ENCODE results near the gene CD74.
A peak's percentile ranks its signal among the peaks of the same experiment; 100 is the strongest.

CD74 gene

DNA sequence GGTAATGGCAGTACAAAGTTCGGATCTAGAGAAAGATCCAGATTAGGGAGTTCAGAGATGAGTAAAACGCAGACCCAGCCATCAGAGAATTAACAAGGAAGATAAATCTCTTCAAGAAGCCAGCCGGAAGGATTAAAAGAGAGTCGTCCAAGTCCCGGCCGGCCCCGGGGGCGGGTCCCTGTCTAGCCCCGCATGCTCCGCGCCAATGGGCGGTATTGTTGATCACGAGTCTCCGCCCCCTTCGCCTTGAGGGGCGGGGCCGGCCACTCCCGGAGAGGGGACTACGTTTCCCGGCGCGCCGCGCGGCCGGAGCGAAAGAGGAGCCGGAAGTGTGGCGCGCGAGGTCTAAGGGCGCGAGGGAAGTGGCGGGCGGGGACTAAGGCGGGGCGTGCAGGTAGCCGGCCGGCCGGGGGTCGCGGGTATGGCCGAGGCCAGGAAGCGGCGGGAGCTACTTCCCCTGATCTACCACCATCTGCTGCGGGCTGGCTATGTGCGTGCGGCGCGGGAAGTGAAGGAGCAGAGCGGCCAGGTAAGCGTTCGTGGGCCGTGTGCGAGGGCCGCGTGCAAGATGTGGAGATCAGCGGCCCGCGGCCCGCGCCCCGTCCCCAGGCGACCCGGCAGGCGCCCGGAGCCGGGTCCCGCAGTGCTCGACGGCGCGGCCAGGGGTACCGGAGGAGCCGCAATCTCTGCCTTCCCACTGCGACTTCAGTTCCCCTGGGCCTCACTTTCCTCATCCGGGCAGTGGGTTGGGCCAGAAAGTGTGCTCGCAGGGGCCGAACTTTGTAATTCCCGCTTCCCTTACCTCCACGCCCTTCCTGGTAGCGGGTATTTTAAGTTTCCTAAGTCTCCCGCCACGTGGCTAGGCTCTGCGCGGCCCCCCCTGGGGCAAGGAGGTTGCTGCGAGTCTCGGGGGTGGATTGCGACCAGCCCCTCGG lies 55.1 kb downstream of the CD74 start, which contains the start of gene TCOF1:
TCOF1 (plus strand) TSS at position 372 of the 935 bp plus-strand sequence; CDS start at position 422, 50 bp downstream.
- peak; percentile 96 for DNase-seq

DNA sequence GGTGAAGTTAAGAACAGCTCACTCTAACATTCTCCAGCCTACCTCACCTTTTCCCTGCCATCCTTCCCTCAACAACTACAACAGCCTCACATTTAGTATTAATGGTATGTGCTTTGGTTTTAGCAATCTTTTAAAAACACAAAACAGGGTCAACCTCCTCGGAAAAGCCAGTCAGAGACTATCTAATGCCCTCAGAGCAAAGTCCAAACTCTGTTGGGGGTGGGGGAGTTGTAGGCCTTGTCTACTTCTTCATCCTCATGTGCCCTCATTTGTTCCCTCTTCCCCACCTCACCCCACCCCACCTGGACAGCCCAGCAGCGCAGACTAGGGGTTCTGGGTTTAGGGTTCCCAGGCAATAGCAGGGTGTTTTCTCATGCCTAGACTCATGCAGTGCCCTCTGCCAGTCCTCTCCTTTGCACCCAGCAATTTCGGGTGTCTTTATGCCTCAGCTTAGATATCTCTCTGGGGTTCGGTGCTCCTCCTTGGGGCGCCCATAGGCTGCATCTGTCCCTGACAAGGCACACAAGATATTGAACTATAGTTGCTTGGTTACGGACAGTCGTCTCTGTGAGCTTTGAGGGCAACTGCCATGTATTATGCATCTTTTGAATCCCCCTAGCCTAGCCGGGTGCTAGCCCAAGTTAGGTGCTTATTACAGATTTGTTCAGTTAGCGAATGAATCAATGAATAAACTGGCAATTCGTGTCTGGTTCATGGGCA lies 56.0 kb downstream of the CD74 start:
- no peak for DNase-seq

DNA sequence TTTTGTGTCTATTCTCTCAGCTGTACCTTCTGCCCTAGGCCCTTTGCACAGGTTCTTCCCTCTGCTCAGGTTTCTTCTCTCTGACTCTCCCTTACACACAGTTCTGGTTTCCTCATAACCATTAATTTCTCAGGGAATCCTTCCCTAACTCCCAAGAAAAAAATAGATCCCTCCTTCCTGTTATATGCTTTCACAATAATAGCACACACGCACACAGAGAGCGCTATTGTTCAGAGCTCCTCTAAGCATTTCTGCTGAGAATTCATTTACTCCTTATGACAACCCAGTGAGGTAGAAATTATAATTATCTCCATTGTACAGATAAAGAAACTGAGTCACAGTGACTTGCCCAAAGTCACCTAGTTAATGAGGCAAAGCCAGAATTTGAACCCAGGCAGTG lies 56.9 kb downstream of the CD74 start:
- no peak for DNase-seq

DNA sequence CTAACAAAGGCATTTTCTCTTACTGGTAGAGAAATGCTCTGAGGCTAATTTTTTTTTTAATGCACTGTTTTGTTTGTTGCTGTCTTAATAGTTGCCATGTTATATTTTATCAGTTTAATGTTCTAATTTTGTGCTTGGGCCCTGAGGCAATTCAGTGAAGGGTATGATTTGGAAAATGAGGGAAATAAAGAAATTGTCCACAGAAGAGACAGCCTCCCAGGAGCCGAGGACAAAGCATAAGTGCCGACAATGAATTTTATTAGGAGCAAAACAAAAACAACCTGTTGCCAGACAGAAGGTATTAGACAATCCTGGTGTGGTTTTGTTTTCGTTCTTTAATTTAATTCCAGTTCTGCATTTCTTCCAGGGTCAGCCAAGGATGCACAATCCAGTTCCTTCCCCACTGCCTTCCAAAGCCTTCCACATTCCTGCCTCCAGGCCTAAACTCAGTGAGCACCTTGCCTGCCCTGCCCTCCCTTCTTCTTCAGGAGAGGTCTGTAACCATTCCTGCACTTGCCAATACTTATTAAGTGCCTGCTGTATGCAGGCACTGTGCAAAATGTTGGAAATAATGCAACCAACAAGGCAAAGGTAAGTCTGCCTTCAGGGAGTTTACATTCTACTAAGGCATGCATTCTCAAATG lies 59.6 kb downstream of the CD74 start:
- no peak for DNase-seq

DNA sequence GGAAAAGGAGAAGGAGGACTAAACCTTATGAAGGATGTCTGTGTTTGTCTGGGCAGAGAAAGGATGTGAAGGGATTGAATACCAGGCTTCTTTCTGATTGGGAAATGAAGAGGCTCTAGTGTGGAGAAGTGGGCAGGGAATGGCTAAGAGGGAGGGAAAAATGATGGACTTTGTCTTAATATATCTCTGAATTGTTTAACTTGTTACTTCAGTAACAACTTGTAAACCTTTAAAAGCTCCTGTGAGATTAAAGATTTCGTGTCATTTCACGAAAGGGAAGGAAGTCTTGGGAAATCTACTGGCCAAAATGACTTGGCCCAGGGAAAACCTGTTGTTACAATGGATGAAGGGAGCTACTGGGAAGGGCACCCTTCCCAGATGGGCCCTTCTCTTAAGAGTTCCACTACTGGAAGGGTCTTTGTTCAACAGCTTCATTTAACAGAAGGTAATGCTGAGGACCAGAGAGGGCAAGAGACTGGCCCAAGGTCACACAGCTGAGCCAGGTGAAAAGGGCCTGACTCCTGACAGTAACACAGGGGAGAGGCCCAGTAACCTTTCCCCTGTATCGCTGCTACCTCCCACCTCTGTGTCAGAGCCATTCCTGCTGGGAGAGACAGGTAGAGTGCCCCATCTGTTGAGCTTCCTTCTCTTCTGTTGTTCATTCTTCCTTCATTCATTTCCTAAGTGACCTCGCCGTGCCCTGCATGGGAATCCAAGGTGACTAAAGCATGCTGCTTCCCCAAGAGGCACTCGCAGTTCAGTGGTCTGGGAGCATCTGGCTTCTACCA lies 60.3 kb downstream of the CD74 start:
- DNase-seq, result no peak

Measured in NCI-H1436 (cell line).